Myocyte (in vitro differentiated cells): Measurements from ENCODE around the gene CUL1. TPM values are rescaled to one million over a fixed set of nuclear protein-coding genes. Genes with fewer than 3 reads are reported as not detected.

Experiments
- DNase-seq: peaks from one replicate; pipeline ENCODE4 v3.0.0-alpha.2; 2012; ENCODE audit warnings: low read depth
- total RNA-seq: library from RNA; depleted of rRNA; stranded (reverse); fragments of >200 nt; gene quantifications from 2 replicates; pipeline ENCODE4 v1.2.3, GENCODE V29; 2014

Gene CUL1
- total RNA-seq, 1 donor from 2014 or later = 75.3 TPM

- DNase-seq = no peak
These were observed 18.6 kb downstream of the CUL1 start for GRCh38 chr7:148717266-148717793.

- DNase-seq = no peak
These were observed 19.7 kb downstream of the CUL1 start for GRCh38 chr7:148718431-148718830.

GRCh38 chr7:148719753-148720152 is 21.1 kb downstream of the CUL1 start:
- DNase-seq = no peak

- no peak for DNase-seq
These were observed 21.8 kb downstream of the CUL1 start for GRCh38 chr7:148720472-148720871.

- DNase-seq = no peak
These were observed 22.7 kb downstream of the CUL1 start for GRCh38 chr7:148721390-148721789.

- DNase-seq = peak; percentile 58
These were observed 23.9 kb downstream of the CUL1 start for GRCh38 chr7:148722340-148723165.

GRCh38 chr7:148723166-148723559 is 24.5 kb downstream of the CUL1 start:
- DNase-seq = peak; percentile 75

GRCh38 chr7:148723846-148724245 is 25.1 kb downstream of the CUL1 start:
- no peak for DNase-seq

GRCh38 chr7:148726385-148726784 is 27.7 kb downstream of the CUL1 start:
- DNase-seq = no peak

GRCh38 chr7:148727501-148728278 is 29.0 kb downstream of the CUL1 start:
- no peak for DNase-seq

- DNase-seq = no peak
These were observed 31.5 kb downstream of the CUL1 start for GRCh38 chr7:148729984-148730733.

GRCh38 chr7:148732862-148733261 is 34.2 kb downstream of the CUL1 start:
- no peak for DNase-seq

- DNase-seq = peak; percentile 45
These were observed 34.8 kb downstream of the CUL1 start for GRCh38 chr7:148733496-148733895.

GRCh38 chr7:148735141-148735540 is 36.4 kb downstream of the CUL1 start:
- DNase-seq = no peak

- no peak for DNase-seq
These were observed 37.3 kb downstream of the CUL1 start for GRCh38 chr7:148735967-148736366.

- no peak for DNase-seq
These were observed 40.2 kb downstream of the CUL1 start for GRCh38 chr7:148738737-148739535.

GRCh38 chr7:148746135-148746534 is 47.4 kb downstream of the CUL1 start:
- no peak for DNase-seq

- DNase-seq = no peak
These were observed 48.6 kb downstream of the CUL1 start for GRCh38 chr7:148747274-148747673.

- DNase-seq = no peak
These were observed 52.0 kb downstream of the CUL1 start for GRCh38 chr7:148750442-148751355.

GRCh38 chr7:148753224-148753623 is 54.5 kb downstream of the CUL1 start:
- peak; percentile 88 for DNase-seq
